ENCODE data around the gene ADH4. TPM values are rescaled to one million over a fixed set of nuclear protein-coding genes. Genes with fewer than 3 reads are reported as not detected.

ADH4 gene
- total and polyA plus RNA-seq, 9 of the 15 experiments (the other 6 are each of a cell fraction or from before 2014, with no cell fraction given): not detected

DNA sequence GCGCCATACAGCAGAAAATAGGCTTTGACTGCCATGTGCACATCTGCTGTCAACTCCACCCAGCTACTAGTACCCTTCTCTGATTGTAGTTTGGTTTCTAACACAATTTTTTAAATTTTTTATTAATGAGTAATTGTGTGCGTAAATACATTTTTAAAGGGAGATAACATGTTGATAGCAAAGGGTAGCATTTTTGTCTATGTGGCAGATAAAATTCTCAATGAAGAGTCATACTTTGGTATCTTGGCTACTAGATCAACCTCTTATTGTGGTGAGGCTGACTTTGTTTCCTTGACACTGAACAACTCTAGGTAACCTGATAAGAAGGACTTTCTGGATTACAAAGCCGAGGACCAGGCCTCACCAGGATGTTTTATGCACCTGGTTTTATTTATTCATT lies 9.5 kb downstream of the ADH4 start:
- ChIA-PET CTCF (ENCODE audit: low intra/inter-chr PET ratio) (no interaction called here), POLR2A (no interaction called here)
- ATAC-seq (no peak), DNase-seq (ENCODE audit: extremely low read depth in 1 of 4, low spot score in 3 of 4) (no peak), FAIRE-seq (no peak)
- Histone ChIP-seq H4K20me1 (replicated peaks; ENCODE audit: control insufficient read depth, insufficient read depth, low read length) (no peaks in the 10 kb centered on the region), H3K27ac (ENCODE audit: extremely low read depth, low read depth, low read length) (no peak overlapping the region), H3K9ac (ENCODE audit: insufficient read depth in 1 of 2, low read depth in 2 of 2, low read length in 2 of 2) (no peak overlapping the region), H3K4me1 (replicated peaks in 1 of 2; ENCODE audit: control insufficient read depth in 2 of 2, insufficient read depth in 2 of 2, low read length in 2 of 2) (no peaks in the 10 kb centered on the region), H3K4me2 (ENCODE audit: insufficient read depth, low read length) (no peak overlapping the region), H2AFZ (ENCODE audit: low read depth, low read length) (no peak overlapping the region), H3K9me3 (replicated peaks; ENCODE audit: control insufficient read depth, insufficient read depth, low read depth, low read length) (no peaks in the 10 kb centered on the region), H3K27me3 (ENCODE audit: control insufficient read depth in 2 of 2, insufficient read depth in 2 of 2, low read length in 2 of 2) (no peaks in the 10 kb centered on the region), H3K9me1 (ENCODE audit: control insufficient read depth, insufficient read depth, low read length) (no peaks in the 10 kb centered on the region), H3K79me2 (ENCODE audit: control insufficient read depth, insufficient read depth, low read length) (no peaks in the 10 kb centered on the region), H3K4me3 (no peak overlapping the region), H3K36me3 (ENCODE audit: control insufficient read depth, insufficient read depth, low read length) (no peaks in the 10 kb centered on the region)
- WGBS (ENCODE audit: insufficient coverage, low coverage, missing lambda C conversion rate): 20% methylated on average over 3 of the region's 3 CpGs
- in situ Hi-C loops (cut with MboI): no loop called here
- no TSS peak for BruUV-seq (replicated peaks)
- intact Hi-C loops (cut with micrococcal nuclease): no loop called here
- TF ChIP-seq, protein P1, sequence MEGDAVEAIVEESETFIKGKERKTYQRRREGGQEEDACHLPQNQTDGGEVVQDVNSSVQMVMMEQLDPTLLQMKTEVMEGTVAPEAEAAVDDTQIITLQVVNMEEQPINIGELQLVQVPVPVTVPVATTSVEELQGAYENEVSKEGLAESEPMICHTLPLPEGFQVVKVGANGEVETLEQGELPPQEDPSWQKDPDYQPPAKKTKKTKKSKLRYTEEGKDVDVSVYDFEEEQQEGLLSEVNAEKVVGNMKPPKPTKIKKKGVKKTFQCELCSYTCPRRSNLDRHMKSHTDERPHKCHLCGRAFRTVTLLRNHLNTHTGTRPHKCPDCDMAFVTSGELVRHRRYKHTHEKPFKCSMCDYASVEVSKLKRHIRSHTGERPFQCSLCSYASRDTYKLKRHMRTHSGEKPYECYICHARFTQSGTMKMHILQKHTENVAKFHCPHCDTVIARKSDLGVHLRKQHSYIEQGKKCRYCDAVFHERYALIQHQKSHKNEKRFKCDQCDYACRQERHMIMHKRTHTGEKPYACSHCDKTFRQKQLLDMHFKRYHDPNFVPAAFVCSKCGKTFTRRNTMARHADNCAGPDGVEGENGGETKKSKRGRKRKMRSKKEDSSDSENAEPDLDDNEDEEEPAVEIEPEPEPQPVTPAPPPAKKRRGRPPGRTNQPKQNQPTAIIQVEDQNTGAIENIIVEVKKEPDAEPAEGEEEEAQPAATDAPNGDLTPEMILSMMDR (IDR thresholded peaks at IDR 0.05 in 2 of 3, conservative IDR thresholded peaks at IDR 0.05 in 1 of 3; ENCODE audit: insufficient read depth in 2 of 3, low read depth in 1 of 3, low read length in 3 of 3): no peak
- TF ChIP-seq PURB (CRISPR knock-in tag; IDR thresholded peaks at IDR 0.05; ENCODE audit: low read depth): no peak
- TF ChIP-seq TAF9B (IDR thresholded peaks at IDR 0.05; ENCODE audit: partially characterized antibody): no peak
- TF ChIP-seq, protein P2, sequence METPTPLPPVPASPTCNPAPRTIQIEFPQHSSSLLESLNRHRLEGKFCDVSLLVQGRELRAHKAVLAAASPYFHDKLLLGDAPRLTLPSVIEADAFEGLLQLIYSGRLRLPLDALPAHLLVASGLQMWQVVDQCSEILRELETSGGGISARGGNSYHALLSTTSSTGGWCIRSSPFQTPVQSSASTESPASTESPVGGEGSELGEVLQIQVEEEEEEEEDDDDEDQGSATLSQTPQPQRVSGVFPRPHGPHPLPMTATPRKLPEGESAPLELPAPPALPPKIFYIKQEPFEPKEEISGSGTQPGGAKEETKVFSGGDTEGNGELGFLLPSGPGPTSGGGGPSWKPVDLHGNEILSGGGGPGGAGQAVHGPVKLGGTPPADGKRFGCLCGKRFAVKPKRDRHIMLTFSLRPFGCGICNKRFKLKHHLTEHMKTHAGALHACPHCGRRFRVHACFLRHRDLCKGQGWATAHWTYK (CRISPR knock-in tag; IDR thresholded peaks at IDR 0.05): no peak
- TF ChIP-seq SAFB2 (IDR thresholded peaks at IDR 0.05; ENCODE audit: borderline replicate concordance, low read depth, low read length, severe bottlenecking): no peak
- TF ChIP-seq STAG1 (CRISPR knock-in tag; IDR thresholded peaks at IDR 0.05; ENCODE audit: borderline replicate concordance): no peak
- TF ChIP-seq, protein P3, sequence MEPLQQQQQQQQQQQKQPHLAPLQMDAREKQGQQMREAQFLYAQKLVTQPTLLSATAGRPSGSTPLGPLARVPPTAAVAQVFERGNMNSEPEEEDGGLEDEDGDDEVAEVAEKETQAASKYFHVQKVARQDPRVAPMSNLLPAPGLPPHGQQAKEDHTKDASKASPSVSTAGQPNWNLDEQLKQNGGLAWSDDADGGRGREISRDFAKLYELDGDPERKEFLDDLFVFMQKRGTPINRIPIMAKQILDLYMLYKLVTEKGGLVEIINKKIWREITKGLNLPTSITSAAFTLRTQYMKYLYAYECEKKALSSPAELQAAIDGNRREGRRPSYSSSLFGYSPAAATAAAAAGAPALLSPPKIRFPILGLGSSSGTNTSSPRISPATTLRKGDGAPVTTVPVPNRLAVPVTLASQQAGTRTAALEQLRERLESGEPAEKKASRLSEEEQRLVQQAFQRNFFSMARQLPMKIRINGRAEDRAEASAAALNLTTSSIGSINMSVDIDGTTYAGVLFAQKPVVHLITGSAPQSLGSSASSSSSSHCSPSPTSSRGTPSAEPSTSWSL (CRISPR knock-in tag; IDR thresholded peaks at IDR 0.05; ENCODE audit: borderline replicate concordance): no peak
- TF ChIP-seq, protein P4, sequence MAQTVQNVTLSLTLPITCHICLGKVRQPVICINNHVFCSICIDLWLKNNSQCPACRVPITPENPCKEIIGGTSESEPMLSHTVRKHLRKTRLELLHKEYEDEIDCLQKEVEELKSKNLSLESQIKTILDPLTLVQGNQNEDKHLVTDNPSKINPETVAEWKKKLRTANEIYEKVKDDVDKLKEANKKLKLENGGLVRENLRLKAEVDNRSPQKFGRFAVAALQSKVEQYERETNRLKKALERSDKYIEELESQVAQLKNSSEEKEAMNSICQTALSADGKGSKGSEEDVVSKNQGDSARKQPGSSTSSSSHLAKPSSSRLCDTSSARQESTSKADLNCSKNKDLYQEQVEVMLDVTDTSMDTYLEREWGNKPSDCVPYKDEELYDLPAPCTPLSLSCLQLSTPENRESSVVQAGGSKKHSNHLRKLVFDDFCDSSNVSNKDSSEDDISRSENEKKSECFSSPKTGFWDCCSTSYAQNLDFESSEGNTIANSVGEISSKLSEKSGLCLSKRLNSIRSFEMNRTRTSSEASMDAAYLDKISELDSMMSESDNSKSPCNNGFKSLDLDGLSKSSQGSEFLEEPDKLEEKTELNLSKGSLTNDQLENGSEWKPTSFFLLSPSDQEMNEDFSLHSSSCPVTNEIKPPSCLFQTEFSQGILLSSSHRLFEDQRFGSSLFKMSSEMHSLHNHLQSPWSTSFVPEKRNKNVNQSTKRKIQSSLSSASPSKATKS (CRISPR knock-in tag; IDR thresholded peaks at IDR 0.05): no peak
- TF ChIP-seq, protein P5, sequence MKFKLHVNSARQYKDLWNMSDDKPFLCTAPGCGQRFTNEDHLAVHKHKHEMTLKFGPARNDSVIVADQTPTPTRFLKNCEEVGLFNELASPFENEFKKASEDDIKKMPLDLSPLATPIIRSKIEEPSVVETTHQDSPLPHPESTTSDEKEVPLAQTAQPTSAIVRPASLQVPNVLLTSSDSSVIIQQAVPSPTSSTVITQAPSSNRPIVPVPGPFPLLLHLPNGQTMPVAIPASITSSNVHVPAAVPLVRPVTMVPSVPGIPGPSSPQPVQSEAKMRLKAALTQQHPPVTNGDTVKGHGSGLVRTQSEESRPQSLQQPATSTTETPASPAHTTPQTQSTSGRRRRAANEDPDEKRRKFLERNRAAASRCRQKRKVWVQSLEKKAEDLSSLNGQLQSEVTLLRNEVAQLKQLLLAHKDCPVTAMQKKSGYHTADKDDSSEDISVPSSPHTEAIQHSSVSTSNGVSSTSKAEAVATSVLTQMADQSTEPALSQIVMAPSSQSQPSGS (CRISPR knock-in tag; IDR thresholded peaks at IDR 0.05): no peak

Data from K562 (cell line).